ENCODE data around the gene MFAP5.

- TF ChIP-seq, protein P1, sequence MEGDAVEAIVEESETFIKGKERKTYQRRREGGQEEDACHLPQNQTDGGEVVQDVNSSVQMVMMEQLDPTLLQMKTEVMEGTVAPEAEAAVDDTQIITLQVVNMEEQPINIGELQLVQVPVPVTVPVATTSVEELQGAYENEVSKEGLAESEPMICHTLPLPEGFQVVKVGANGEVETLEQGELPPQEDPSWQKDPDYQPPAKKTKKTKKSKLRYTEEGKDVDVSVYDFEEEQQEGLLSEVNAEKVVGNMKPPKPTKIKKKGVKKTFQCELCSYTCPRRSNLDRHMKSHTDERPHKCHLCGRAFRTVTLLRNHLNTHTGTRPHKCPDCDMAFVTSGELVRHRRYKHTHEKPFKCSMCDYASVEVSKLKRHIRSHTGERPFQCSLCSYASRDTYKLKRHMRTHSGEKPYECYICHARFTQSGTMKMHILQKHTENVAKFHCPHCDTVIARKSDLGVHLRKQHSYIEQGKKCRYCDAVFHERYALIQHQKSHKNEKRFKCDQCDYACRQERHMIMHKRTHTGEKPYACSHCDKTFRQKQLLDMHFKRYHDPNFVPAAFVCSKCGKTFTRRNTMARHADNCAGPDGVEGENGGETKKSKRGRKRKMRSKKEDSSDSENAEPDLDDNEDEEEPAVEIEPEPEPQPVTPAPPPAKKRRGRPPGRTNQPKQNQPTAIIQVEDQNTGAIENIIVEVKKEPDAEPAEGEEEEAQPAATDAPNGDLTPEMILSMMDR (IDR thresholded peaks at IDR 0.05), result no peak
- TF ChIP-seq POLR2A (IDR thresholded peaks at IDR 0.05; ENCODE audit: low read length) (no peak), RCOR1 (IDR thresholded peaks at IDR 0.05; ENCODE audit: low read depth, low read length) (no peak)
Observed at GRCh38 chr12:8668441-8668840, 5.8 kb upstream of the MFAP5 start.

All from A549 (cell line).